ENCODE measurements around the gene SNRNP48. TPM values are rescaled to one million over a fixed set of nuclear protein-coding genes. Genes with fewer than 3 reads are reported as not detected.

SNRNP48 gene
- total and polyA plus RNA-seq, 2 donors (not counting 3 experiments of a cell fraction or from before 2014, with no cell fraction given), result 4.2 to 13.2 TPM

DNA sequence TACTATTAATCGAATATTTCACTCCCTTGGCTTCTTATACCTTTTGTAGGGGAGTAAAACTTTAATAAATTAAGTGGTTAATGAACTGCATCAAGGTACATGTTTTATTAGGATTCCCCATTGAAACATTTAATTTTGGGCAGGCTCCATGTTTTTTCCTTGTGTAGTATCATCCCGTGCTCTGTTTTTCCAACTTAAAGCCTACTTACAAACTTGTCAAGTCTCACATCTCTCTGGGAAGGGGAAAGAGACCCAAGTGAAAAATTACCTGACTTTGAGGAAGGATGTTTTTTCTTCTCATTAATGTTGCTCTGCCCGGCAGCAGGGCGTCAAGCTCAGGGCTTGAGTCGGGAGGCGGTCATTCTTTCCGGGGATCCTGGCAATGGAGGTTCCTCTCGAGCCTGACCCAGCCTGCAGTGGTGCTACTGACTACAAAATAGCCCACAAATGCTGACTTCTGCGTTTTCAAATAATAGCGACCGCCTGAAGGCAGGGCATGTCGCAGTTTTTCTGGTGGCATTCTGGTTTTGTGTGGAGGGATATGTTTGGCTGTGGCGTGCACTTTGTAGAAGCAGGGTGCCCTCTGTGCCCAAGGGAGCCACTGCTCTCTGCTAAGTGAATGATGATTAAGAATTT lies 46.1 kb upstream of the SNRNP48 start:
- Histone ChIP-seq H3K9ac (replicated peaks; ENCODE audit: extremely low read depth, insufficient read depth, low read length) (no peak overlapping the region), H3K9me1 (replicated peaks; ENCODE audit: control insufficient read depth, extremely low read depth, insufficient read depth, low read length) (no peaks in the 10 kb centered on the region), H3K27ac (ENCODE audit: insufficient read depth, low read depth, low read length) (no peak overlapping the region), H3K4me2 (ENCODE audit: insufficient read depth, low read length) (no peak overlapping the region), H2AFZ (ENCODE audit: low read depth, low read length) (no peak overlapping the region), H3K9me3 (replicated peaks; ENCODE audit: control insufficient read depth, insufficient read depth, low read length) (no peaks in the 10 kb centered on the region), H3K4me3 (replicated peaks in 1 of 3; ENCODE audit: insufficient read depth in 1 of 3, low read depth in 1 of 3, low read length in 3 of 3) (no peak overlapping the region), H3K79me2 (ENCODE audit: control insufficient read depth, insufficient read depth, low read length) (no peaks in the 10 kb centered on the region), H3K4me1 (ENCODE audit: control insufficient read depth, extremely low read depth, insufficient read depth, low read length) (peaks cover 10% of the 10 kb centered on the region), H4K20me1 (replicated peaks; ENCODE audit: control insufficient read depth, extremely low read depth, insufficient read depth, low read length) (no peaks in the 10 kb centered on the region), H3K36me3 (ENCODE audit: control insufficient read depth in 2 of 2, extremely low read depth in 1 of 2, insufficient read depth in 2 of 2, low read length in 2 of 2) (no peaks in the 10 kb centered on the region), H3K27me3 (ENCODE audit: control insufficient read depth in 2 of 2, insufficient read depth in 2 of 2, low read length in 2 of 2) (peaks cover 42 to 79% of the 10 kb centered on the region in 2 experiments)
- FAIRE-seq, result no peak
- DNase-seq (ENCODE audit: low read depth, low spot score), result no peak
- ChIA-PET POLR2A (no interaction called here), CTCF (no interaction called here)
- TF ChIP-seq MYC (IDR thresholded peaks at IDR 0.05; ENCODE audit: low read depth, low read length), result no peak
- no peak for TF ChIP-seq EZH2 (IDR thresholded peaks at IDR 0.05; ENCODE audit: borderline replicate concordance, low read depth, low read length, severe bottlenecking)
- TF ChIP-seq, protein P1, sequence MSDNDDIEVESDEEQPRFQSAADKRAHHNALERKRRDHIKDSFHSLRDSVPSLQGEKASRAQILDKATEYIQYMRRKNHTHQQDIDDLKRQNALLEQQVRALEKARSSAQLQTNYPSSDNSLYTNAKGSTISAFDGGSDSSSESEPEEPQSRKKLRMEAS (IDR thresholded peaks at IDR 0.05; ENCODE audit: insufficient read depth, insufficient read length), result no peak
- TF ChIP-seq, protein P2, sequence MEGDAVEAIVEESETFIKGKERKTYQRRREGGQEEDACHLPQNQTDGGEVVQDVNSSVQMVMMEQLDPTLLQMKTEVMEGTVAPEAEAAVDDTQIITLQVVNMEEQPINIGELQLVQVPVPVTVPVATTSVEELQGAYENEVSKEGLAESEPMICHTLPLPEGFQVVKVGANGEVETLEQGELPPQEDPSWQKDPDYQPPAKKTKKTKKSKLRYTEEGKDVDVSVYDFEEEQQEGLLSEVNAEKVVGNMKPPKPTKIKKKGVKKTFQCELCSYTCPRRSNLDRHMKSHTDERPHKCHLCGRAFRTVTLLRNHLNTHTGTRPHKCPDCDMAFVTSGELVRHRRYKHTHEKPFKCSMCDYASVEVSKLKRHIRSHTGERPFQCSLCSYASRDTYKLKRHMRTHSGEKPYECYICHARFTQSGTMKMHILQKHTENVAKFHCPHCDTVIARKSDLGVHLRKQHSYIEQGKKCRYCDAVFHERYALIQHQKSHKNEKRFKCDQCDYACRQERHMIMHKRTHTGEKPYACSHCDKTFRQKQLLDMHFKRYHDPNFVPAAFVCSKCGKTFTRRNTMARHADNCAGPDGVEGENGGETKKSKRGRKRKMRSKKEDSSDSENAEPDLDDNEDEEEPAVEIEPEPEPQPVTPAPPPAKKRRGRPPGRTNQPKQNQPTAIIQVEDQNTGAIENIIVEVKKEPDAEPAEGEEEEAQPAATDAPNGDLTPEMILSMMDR (IDR thresholded peaks at IDR 0.05; ENCODE audit: extremely low read depth in 1 of 2, insufficient read depth in 1 of 2, low read depth in 1 of 2, low read length in 2 of 2), result no peak
- no peak for TF ChIP-seq JUN (IDR thresholded peaks at IDR 0.05; ENCODE audit: borderline replicate concordance, insufficient read depth, insufficient read length, low read depth)
- TF ChIP-seq POLR2A (IDR thresholded peaks at IDR 0.05; ENCODE audit: low read depth, low read length), result no peak
- BruUV-seq (replicated peaks), result no TSS peak
- dilution Hi-C loops (cut with MboI; ENCODE audit: extremely low pct_ligation_motif_present, low sequenced_read_pairs) (no loop called here), intact Hi-C loops (cut with micrococcal nuclease) (no loop called here)

Data from endothelial cell of umbilical vein (primary cell).